Epithelial cell of esophagus (primary cell): ENCODE measurements around the gene LIN7A.

Source experiments
- DNase-seq: peaks from one replicate; pipeline ENCODE4 v3.0.0; 2010; ENCODE audit warnings: low read depth
- H3K4me3 ChIP-seq: 2 replicates; pipeline ENCODE4 v1.5.1; 2011; ENCODE audit warnings: mild to moderate bottlenecking, low read length, control low read depth
- CTCF ChIP-seq: IDR thresholded peaks from 2 replicates; pipeline ENCODE4 v1.5.1; 2011; ENCODE audit warnings: low read depth, mild to moderate bottlenecking, low read length, control low read depth, inconsistent platforms; ENCODE audit not compliant: insufficient read depth; ENCODE audit errors: missing control alignments

The LIN7A gene

DNA sequence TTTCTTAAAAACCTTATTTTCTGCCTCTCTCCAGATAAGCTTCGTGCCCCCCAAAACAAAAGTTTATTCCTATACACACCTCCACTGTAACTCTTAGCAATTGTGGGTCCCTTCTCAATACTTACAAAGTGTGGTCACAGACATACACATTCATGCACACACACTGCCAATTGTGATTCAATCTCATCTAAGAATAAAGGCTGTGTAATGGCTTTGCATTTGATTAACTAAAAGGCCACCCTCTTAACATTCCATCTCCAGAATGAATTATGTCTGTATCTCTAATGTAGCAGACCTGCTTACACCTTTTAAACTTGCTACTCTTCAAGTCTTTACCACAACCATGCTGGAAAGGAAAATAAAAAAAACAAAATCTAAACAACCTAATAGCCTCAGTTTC is 171.5 kb downstream of the LIN7A start:
- TF ChIP-seq CTCF: no peak
- H3K4me3 ChIP-seq: no peak overlapping the region
- DNase-seq: no peak

GRCh38 chr12:80763874-80764273 is 173.9 kb downstream of the LIN7A start:
- peak; percentile 60 for DNase-seq
- H3K4me3 ChIP-seq: no peak overlapping the region
- peak; percentile 64 for TF ChIP-seq CTCF

DNA sequence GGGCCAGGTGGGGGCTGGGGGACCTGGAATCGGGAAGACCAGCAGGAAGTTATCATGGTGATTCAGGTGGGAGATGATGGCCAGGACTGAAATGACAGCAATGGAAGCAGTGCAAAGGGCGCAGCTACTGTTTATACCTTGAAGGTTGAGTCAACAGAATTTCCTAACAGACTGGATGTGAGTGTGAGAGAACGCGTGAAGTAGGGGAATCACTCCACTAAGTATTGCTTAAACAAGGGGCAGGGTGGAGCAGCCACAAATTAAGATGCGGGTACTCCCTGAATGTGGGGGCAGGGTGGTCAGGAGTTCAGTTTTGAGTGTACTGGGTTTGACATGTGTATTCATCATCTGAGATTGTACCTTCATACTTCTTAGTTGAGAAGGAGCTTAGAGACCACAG is 175.9 kb downstream of the LIN7A start:
- H3K4me3 ChIP-seq: no peak overlapping the region
- DNase-seq: peak; percentile 20
- no peak for TF ChIP-seq CTCF

- no peak for TF ChIP-seq CTCF
- no peak overlapping the region for H3K4me3 ChIP-seq
- no peak for DNase-seq
Observed at GRCh38 chr12:80756875-80757274, 180.9 kb downstream of the LIN7A start.

DNA sequence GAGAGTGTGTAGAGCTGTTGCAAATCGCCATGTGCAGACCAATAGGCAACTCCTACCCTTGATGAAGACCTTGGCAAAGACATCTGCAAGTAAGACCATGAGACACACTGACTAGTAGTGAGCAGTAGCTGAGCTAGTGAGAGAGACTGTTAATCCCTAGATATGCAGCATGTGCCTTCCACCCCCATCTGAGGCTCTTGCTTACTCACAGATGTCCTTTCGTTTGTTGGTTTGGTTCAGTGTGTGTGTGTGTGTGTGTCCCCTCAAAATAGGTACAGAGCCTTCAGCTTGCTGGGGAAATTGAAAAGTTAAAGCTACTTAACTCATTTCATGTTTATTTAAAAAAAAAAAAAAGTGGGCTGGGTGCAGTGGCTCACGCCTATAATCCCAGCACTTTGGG is 183.5 kb downstream of the LIN7A start:
- DNase-seq: no peak
- H3K4me3 ChIP-seq: no peak overlapping the region
- no peak for TF ChIP-seq CTCF

GRCh38 chr12:80752464-80752863 is 185.3 kb downstream of the LIN7A start:
- no peak overlapping the region for H3K4me3 ChIP-seq
- TF ChIP-seq CTCF: no peak
- peak; percentile 4 for DNase-seq

GRCh38 chr12:80749456-80749855 is 188.3 kb downstream of the LIN7A start:
- H3K4me3 ChIP-seq: no peak overlapping the region
- no peak for DNase-seq
- TF ChIP-seq CTCF: no peak
